H9 (cell line): ENCODE results near the gene ATP4A. TPM values are rescaled to one million over a fixed set of nuclear protein-coding genes. Genes with fewer than 3 reads are reported as not detected.

Experiments used
- DNase-seq: peaks from one replicate; pipeline ENCODE4 v3.0.0-alpha.2; 2017
- H2AFZ ChIP-seq: one replicate; pipeline ENCODE4 v1.6.1; 2013; ENCODE audit warnings: mild to moderate bottlenecking, low read length, control low read depth, moderate library complexity
- H2AK5ac ChIP-seq: 2 replicates; pipeline ENCODE4 v1.6.1; 2013; ENCODE audit warnings: low read length, control low read depth, mixed read lengths; ENCODE audit not compliant: insufficient read length
- H2BK120ac ChIP-seq: one replicate; pipeline ENCODE4 v1.6.1; 2013; ENCODE audit warnings: low read depth, mild to moderate bottlenecking, low read length, control low read depth, inconsistent platforms; ENCODE audit not compliant: poor library complexity, severe bottlenecking
- H2BK12ac ChIP-seq: 2 replicates; pipeline ENCODE4 v1.6.1; 2013; ENCODE audit warnings: low read length, control low read depth, mixed read lengths, low read depth; ENCODE audit not compliant: insufficient read length
- H2BK15ac ChIP-seq: 2 replicates; pipeline ENCODE4 v1.6.1; 2013; ENCODE audit warnings: low read depth, low read length, control low read depth
- H2BK20ac ChIP-seq: one replicate; pipeline ENCODE4 v1.6.1; 2013; ENCODE audit warnings: low read depth, mild to moderate bottlenecking, low read length, control low read depth, inconsistent platforms; ENCODE audit not compliant: poor library complexity, severe bottlenecking
- H2BK5ac ChIP-seq: 2 replicates; pipeline ENCODE4 v1.6.1; 2013; ENCODE audit warnings: low read length, control low read depth, mixed read lengths; ENCODE audit not compliant: insufficient read length
- H3K14ac ChIP-seq: 2 replicates; pipeline ENCODE4 v1.6.1; 2013; ENCODE audit warnings: low read length, control low read depth; ENCODE audit not compliant: insufficient read depth
- H3K18ac ChIP-seq: 2 replicates; pipeline ENCODE4 v1.6.1; 2013; ENCODE audit warnings: low read depth, mild to moderate bottlenecking, mixed read lengths, low read length, control low read depth; ENCODE audit not compliant: insufficient read length
- H3K23ac ChIP-seq: 2 replicates; pipeline ENCODE4 v1.6.1; 2013; ENCODE audit warnings: low read length, control low read depth, mixed read lengths, low read depth; ENCODE audit not compliant: insufficient read length
- H3K23me2 ChIP-seq: 2 replicates; pipeline ENCODE4 v1.6.1; 2013; ENCODE audit warnings: low read depth, mild to moderate bottlenecking, mixed read lengths, low read length, control low read depth; ENCODE audit not compliant: insufficient read length, poor library complexity, severe bottlenecking
- H3K27ac ChIP-seq: 2 replicates; pipeline ENCODE4 v1.5.1; 2013; ENCODE audit warnings: low read length, control low read depth, mixed read lengths, low read depth; ENCODE audit not compliant: insufficient read length
- H3K27me3 ChIP-seq: 2 replicates; pipeline ENCODE4 v1.6.1; 2013; ENCODE audit warnings: low read length, control low read depth, inconsistent platforms; ENCODE audit not compliant: insufficient read depth
- H3K4ac ChIP-seq: 2 replicates; pipeline ENCODE4 v1.6.1; 2013; ENCODE audit warnings: low read depth, mild to moderate bottlenecking, control low read depth, inconsistent platforms, low read length, moderate library complexity
- H3K4me1 ChIP-seq: 2 replicates; pipeline ENCODE4 v1.6.1; 2013; ENCODE audit warnings: low read length, control low read depth, inconsistent platforms; ENCODE audit not compliant: insufficient read depth
- H3K4me2 ChIP-seq: 2 replicates; pipeline ENCODE4 v1.6.1; 2013; ENCODE audit warnings: low read length, control low read depth, mixed read lengths; ENCODE audit not compliant: insufficient read length, insufficient read depth
- H3K56ac ChIP-seq: 2 replicates; pipeline ENCODE4 v1.6.1; 2013; ENCODE audit warnings: low read depth, mild to moderate bottlenecking, mixed read lengths, low read length, control low read depth; ENCODE audit not compliant: insufficient read length
- H3K79me1 ChIP-seq: 2 replicates; pipeline ENCODE4 v1.6.1; 2013; ENCODE audit warnings: low read depth, mild to moderate bottlenecking, moderate library complexity, low read length, control low read depth, inconsistent platforms; ENCODE audit not compliant: insufficient read depth, poor library complexity, severe bottlenecking
- H3K79me2 ChIP-seq: 2 replicates; pipeline ENCODE4 v1.6.1; 2013; ENCODE audit warnings: low read length, control low read depth, inconsistent platforms; ENCODE audit not compliant: insufficient read depth
- H3K9ac ChIP-seq: 2 replicates; pipeline ENCODE4 v1.6.1; 2013; ENCODE audit warnings: low read length, control low read depth, mixed read lengths; ENCODE audit not compliant: insufficient read length; ENCODE audit errors: extremely low read depth
- H3K9me3 ChIP-seq: one replicate; pipeline ENCODE4 v1.6.1; 2013; ENCODE audit warnings: low read depth, low read length, inconsistent platforms; ENCODE audit not compliant: control insufficient read depth
- H3T11ph ChIP-seq: one replicate; pipeline ENCODE4 v1.6.1; 2013; ENCODE audit warnings: mild to moderate bottlenecking, low read length, control low read depth, inconsistent platforms
- H4K20me1 ChIP-seq: one replicate; pipeline ENCODE4 v1.6.1; 2013; ENCODE audit not compliant: control insufficient read depth, insufficient read length, insufficient read depth
- H4K5ac ChIP-seq: 2 replicates; pipeline ENCODE4 v1.6.1; 2013; ENCODE audit warnings: low read depth, mild to moderate bottlenecking, mixed read lengths, low read length, control low read depth; ENCODE audit not compliant: insufficient read length
- H4K8ac ChIP-seq: replicated peaks from 2 replicates; pipeline ENCODE4 v1.6.1; 2013; ENCODE audit warnings: low read length, control low read depth, mixed read lengths, low read depth; ENCODE audit not compliant: insufficient read length
- H4K91ac ChIP-seq: 2 replicates; pipeline ENCODE4 v1.6.1; 2013; ENCODE audit warnings: low read depth, mild to moderate bottlenecking, moderate library complexity, mixed read lengths, low read length, control low read depth; ENCODE audit not compliant: insufficient read length
- H3K27ac Mint-ChIP-seq, 3 experiments: 2 replicates in 2 of 3; 3 replicates in 1 of 3; pipeline ENCODE4 v1.8.0; 2020 to 2021; ENCODE audit warnings: mixed read lengths in 3 of 3, mild to moderate bottlenecking in 1 of 3, moderate library complexity in 1 of 3
- H3K27me3 Mint-ChIP-seq: 2 replicates; pipeline ENCODE4 v1.8.0; 2021; ENCODE audit warnings: low read depth, mild to moderate bottlenecking, moderate library complexity, mixed read lengths
- H3K36me3 Mint-ChIP-seq, 3 experiments: 2 replicates in 2 of 3; 3 replicates in 1 of 3; pipeline ENCODE4 v1.8.0; 2020 to 2021; ENCODE audit warnings: low read depth in 3 of 3, mixed read lengths in 3 of 3; ENCODE audit not compliant: insufficient read depth in 1 of 3
- H3K4me1 Mint-ChIP-seq, 2 experiments: 2 replicates each; pipeline ENCODE4 v1.8.0; 2020; ENCODE audit warnings: mixed read lengths in 2 of 2
- H3K4me3 Mint-ChIP-seq, 2 experiments: 2 replicates in 1 of 2; 3 replicates in 1 of 2; pipeline ENCODE4 v1.8.0; 2020 to 2021; ENCODE audit warnings: mild to moderate bottlenecking in 2 of 2, mixed read lengths in 2 of 2, moderate library complexity in 1 of 2
- H3K9me3 Mint-ChIP-seq, 2 experiments: 2 replicates in 1 of 2; 3 replicates in 1 of 2; pipeline ENCODE4 v1.8.0; 2020; ENCODE audit warnings: mild to moderate bottlenecking in 2 of 2, mixed read lengths in 2 of 2, moderate library complexity in 1 of 2
- CTCF ChIP-seq: fragments of 200-600 bp; sonication (generic); conservative IDR thresholded peaks from 3 replicates; pipeline ENCODE4 v1.8.0; 2021; ENCODE audit warnings: antibody characterized with exemption, mild to moderate bottlenecking
- WGBS: extraction: QIAGEN DNeasy Blood & Tissue Kit; methylation state at CpG from one replicate; pipeline ENCODE4 v1.1.7; 2013; ENCODE audit warnings: missing lambda C conversion rate, low lambda C conversion rate, mixed read lengths; ENCODE audit not compliant: insufficient read length; ENCODE audit errors: extremely low coverage; 5-methylcytosine and 5-hydroxymethylcytosine counted together
- total RNA-seq: library from RNA; stranded (reverse); gene quantifications from 2 replicates; pipeline ENCODE4 v1.2.1, GENCODE V29; 2021

The ATP4A gene
- total RNA-seq, 1 experiment from 2014 or later = 0.24 TPM

DNA sequence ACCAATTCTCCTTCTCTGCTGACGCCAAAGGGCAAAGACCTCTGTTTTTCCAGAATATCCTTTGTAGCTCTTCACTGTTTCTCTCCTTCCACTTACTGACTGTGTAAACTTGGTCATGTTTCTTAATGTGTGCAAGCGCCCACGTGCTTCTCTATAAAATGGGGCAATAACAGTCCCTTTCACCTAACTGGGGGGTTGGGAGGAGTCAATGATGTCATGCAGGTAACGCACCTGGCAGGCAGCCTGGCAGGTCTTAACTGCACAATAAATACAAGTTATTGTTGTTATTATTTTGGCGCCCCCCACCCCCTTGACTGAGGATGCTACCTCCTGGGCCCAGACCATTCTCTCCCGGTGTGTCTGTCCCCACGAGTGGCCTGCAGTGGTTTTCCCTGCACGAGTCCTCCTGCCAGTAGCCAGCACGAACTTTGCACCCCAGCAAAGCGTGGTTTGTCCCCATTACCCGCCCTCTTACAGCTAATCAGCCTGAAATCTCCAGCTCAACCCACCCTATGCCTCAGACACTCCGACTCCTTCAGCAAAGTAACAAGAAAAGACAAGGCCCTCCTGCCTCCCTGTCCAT lies 40.6 kb downstream of the ATP4A start:
- Histone ChIP-seq H3K18ac (no peak overlapping the region), H2AFZ (no peak overlapping the region), H3T11ph (no peak overlapping the region), H4K20me1 (no peaks in the 10 kb centered on the region), H3K14ac (no peak overlapping the region), H4K8ac (no peak overlapping the region), H3K4me2 (no peak overlapping the region), H4K91ac (no peak overlapping the region), H2BK5ac (no peak overlapping the region), H2BK20ac (no peak overlapping the region), H3K4ac (no peak overlapping the region), H3K27ac (no peak overlapping the region), H3K27me3 (no peaks in the 10 kb centered on the region; the same call in 1 of the 2 replicates), H3K79me1 (no peaks in the 10 kb centered on the region), H2BK12ac (no peak overlapping the region), H3K23ac (no peak overlapping the region), H3K9ac (no peak overlapping the region), H3K4me1 (peaks cover 5% of the 10 kb centered on the region; the same call in 1 of the 2 replicates), H2BK15ac (no peak overlapping the region), H3K9me3 (no peaks in the 10 kb centered on the region), H3K79me2 (no peaks in the 10 kb centered on the region), H2BK120ac (no peak overlapping the region), H3K56ac (no peak overlapping the region), H3K23me2 (peaks cover 7% of the 10 kb centered on the region), H2AK5ac (no peak overlapping the region), H4K5ac (no peak overlapping the region)
- Mint-ChIP-seq H3K4me1 (peaks cover 18 to 42% of the 10 kb centered on the region in 2 experiments), H3K9me3 (no peaks in the 10 kb centered on the region; a peak in 1 of 5 replicates), H3K4me3 (no peak overlapping the region), H3K36me3 (no peaks in the 10 kb centered on the region; a peak in 2 of 7 replicates), H3K27me3 (peaks cover 37% of the 10 kb centered on the region), H3K27ac (no peak overlapping the region; a peak in 1 of 7 replicates)
- no peak for TF ChIP-seq CTCF
- WGBS = no CpG with 5 or more reads among the region's 12 CpGs
- DNase-seq = no peak
